ENCODE measurements around the gene DGKH.

Gene DGKH

DNA sequence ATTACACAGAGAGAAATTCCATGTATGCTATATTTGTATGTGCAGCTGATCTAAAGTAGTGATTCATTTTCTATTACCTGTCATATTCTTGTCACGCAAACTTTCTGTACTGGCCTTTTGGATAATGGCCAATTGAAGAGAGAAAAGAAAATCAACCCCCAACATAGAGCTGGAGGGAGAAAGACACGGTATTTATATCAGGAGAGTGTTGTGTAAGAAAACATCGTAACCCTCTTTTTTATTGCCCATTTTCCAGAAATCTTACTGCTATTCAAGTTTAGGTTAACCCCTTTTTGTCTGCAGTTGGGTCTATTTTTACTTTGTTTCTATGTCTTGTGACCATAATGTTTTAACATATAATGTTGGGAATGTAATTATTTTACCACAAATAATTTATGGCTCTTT, 27.9 kb downstream of the DGKH start:
- Histone ChIP-seq H3K27ac (ENCODE audit: low read length) (no peak overlapping the region), H2AFZ (ENCODE audit: low read length) (no peak overlapping the region), H3K9me2 (replicated peaks; ENCODE audit: insufficient read depth, low read length) (no peaks in the 10 kb centered on the region), H3K27me3 (replicated peaks; ENCODE audit: insufficient read depth, low read length) (no peaks in the 10 kb centered on the region), H3K4me2 (ENCODE audit: low read depth, low read length) (no peak overlapping the region), H3K79me2 (ENCODE audit: low read length) (no peaks in the 10 kb centered on the region), H3K4me3 (ENCODE audit: low read length) (no peak overlapping the region), H3K4me1 (ENCODE audit: low read length) (peaks cover 4% of the 10 kb centered on the region; the same call in 1 of the 2 replicates), H3K9me3 (replicated peaks; ENCODE audit: insufficient read depth, low read length) (no peaks in the 10 kb centered on the region), H4K20me1 (ENCODE audit: insufficient read depth, low read length) (no peaks in the 10 kb centered on the region), H3K9ac (ENCODE audit: low read length) (no peak overlapping the region), H3F3A (ENCODE audit: insufficient read depth, low read length) (no peaks in the 10 kb centered on the region), H3K36me3 (replicated peaks; ENCODE audit: insufficient read depth, low read length) (no peaks in the 10 kb centered on the region)
- TF ChIP-seq EZH2phosphoT487 (IDR thresholded peaks at IDR 0.05; ENCODE audit: low read length) (no peak), EZH2 (optimal IDR thresholded peaks at IDR 0.05; ENCODE audit: low read depth, low read length) (no peak)
- TF ChIP-seq, protein P1, sequence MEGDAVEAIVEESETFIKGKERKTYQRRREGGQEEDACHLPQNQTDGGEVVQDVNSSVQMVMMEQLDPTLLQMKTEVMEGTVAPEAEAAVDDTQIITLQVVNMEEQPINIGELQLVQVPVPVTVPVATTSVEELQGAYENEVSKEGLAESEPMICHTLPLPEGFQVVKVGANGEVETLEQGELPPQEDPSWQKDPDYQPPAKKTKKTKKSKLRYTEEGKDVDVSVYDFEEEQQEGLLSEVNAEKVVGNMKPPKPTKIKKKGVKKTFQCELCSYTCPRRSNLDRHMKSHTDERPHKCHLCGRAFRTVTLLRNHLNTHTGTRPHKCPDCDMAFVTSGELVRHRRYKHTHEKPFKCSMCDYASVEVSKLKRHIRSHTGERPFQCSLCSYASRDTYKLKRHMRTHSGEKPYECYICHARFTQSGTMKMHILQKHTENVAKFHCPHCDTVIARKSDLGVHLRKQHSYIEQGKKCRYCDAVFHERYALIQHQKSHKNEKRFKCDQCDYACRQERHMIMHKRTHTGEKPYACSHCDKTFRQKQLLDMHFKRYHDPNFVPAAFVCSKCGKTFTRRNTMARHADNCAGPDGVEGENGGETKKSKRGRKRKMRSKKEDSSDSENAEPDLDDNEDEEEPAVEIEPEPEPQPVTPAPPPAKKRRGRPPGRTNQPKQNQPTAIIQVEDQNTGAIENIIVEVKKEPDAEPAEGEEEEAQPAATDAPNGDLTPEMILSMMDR (IDR thresholded peaks at IDR 0.05; ENCODE audit: low read length), result no peak
- no peak for DNase-seq

DNA sequence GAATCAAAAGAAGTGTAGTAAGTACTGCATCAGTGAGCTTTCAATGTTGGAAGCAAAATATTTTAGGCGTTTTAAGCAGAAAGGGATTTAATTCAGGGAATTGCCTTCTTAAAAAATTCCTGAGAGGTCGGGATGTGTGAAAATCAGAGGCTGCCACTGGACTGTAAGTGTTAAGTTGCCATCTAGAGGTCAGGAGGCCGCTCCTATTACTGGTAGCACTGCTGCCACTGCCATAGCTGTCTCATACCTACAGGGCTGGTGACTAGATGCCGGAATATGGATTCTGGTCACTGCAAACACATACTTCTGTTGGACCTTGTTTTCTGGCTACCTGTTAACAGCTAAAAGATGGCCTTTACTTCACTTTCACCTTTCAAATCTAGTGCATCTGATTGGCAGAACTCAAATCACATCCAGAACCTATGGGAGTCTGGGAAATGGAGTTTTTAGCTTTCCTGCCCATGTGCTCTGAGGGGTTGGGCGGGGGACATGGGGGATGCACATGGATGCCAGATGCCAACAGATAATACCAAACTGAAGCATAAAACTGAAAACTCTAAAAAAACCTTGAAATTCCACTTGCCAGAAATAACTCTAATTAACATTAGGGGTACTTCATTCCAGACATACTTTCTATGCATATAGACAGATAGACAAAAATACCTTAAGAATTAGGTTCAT, 29.8 kb downstream of the DGKH start:
- Histone ChIP-seq H3K36me3 (replicated peaks; ENCODE audit: insufficient read depth, low read length) (no peaks in the 10 kb centered on the region), H2AFZ (ENCODE audit: low read length) (no peak overlapping the region), H3K79me2 (ENCODE audit: low read length) (no peaks in the 10 kb centered on the region), H4K20me1 (ENCODE audit: insufficient read depth, low read length) (no peaks in the 10 kb centered on the region), H3K9me2 (replicated peaks; ENCODE audit: insufficient read depth, low read length) (no peaks in the 10 kb centered on the region), H3K9ac (ENCODE audit: low read length) (no peak overlapping the region), H3K4me1 (ENCODE audit: low read length) (peaks cover 4% of the 10 kb centered on the region; the same call in 1 of the 2 replicates), H3K9me3 (replicated peaks; ENCODE audit: insufficient read depth, low read length) (no peaks in the 10 kb centered on the region), H3K27ac (ENCODE audit: low read length) (no peak overlapping the region), H3F3A (ENCODE audit: insufficient read depth, low read length) (no peaks in the 10 kb centered on the region), H3K4me3 (ENCODE audit: low read length) (no peak overlapping the region), H3K4me2 (ENCODE audit: low read depth, low read length) (no peak overlapping the region), H3K27me3 (replicated peaks; ENCODE audit: insufficient read depth, low read length) (no peaks in the 10 kb centered on the region)
- no peak for TF ChIP-seq EZH2 (optimal IDR thresholded peaks at IDR 0.05; ENCODE audit: low read depth, low read length)
- TF ChIP-seq, protein P1 (IDR thresholded peaks at IDR 0.05; ENCODE audit: low read length), result no peak
- TF ChIP-seq EZH2phosphoT487 (IDR thresholded peaks at IDR 0.05; ENCODE audit: low read length), result no peak
- no peak for DNase-seq

DNA sequence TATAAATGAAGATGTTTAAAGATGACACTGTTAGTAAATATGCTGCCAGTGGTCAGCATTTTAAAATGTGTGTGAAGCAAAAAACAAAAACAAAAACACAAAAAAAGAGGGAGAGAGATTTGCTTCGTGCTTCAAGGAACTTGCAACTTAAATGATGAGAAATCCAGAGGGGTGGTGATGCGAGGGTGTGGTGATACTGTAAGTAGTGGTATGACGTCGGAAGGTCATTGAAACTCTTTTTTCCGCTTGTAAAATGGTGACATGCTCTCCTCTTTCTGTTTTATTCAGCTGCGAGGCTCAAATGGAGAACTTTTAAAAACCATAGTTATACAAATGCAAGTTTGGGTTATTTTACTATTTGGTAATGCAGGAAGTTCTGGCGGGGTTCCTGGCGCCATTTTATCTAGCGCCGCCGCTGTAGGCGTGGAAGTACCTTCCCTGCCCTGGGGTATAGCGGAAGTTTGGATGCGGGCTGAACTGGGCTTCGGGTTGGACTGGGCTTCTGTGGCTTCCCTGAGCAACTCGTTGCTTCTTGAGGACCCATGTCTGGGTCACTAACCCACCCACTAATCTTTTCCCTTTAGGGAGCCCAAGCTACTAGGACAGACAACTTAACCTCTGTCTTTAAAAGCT, 34.8 kb downstream of the DGKH start:
- Histone ChIP-seq H4K20me1 (ENCODE audit: insufficient read depth, low read length) (no peaks in the 10 kb centered on the region), H3K4me2 (ENCODE audit: low read depth, low read length) (no peak overlapping the region), H3K4me3 (ENCODE audit: low read length) (no peak overlapping the region), H3K27me3 (replicated peaks; ENCODE audit: insufficient read depth, low read length) (no peaks in the 10 kb centered on the region), H3K9me3 (replicated peaks; ENCODE audit: insufficient read depth, low read length) (no peaks in the 10 kb centered on the region), H3K27ac (ENCODE audit: low read length) (no peak overlapping the region), H3K9me2 (replicated peaks; ENCODE audit: insufficient read depth, low read length) (no peaks in the 10 kb centered on the region), H3K9ac (ENCODE audit: low read length) (no peak overlapping the region), H2AFZ (ENCODE audit: low read length) (no peak overlapping the region), H3K4me1 (ENCODE audit: low read length) (peaks cover 10% of the 10 kb centered on the region; the same call in 1 of the 2 replicates), H3K36me3 (replicated peaks; ENCODE audit: insufficient read depth, low read length) (no peaks in the 10 kb centered on the region), H3F3A (ENCODE audit: insufficient read depth, low read length) (no peaks in the 10 kb centered on the region), H3K79me2 (ENCODE audit: low read length) (no peaks in the 10 kb centered on the region)
- DNase-seq, result no peak
- TF ChIP-seq, protein P1 (IDR thresholded peaks at IDR 0.05; ENCODE audit: low read length), result no peak
- TF ChIP-seq EZH2phosphoT487 (IDR thresholded peaks at IDR 0.05; ENCODE audit: low read length), result no peak
- TF ChIP-seq EZH2 (optimal IDR thresholded peaks at IDR 0.05; ENCODE audit: low read depth, low read length), result no peak
